SK-N-SH treated with all-trans-retinoic acid at 6 μM for 48 hours (cell line): ENCODE measurements around the gene FCF1.
"Not testable (repeated sequence)": the region's sequence is repeated elsewhere in the genome, so short reads cannot be mapped to it uniquely, and the experiment has no call there.

Experiments used
- ARNTL ChIP-seq: fragments of 450-650 bp; formaldehyde crosslinking; IDR thresholded peaks from 2 replicates; pipeline ENCODE4 v1.5.0; 2020; ENCODE audit warnings: low read depth, mild to moderate bottlenecking, moderate library complexity, borderline replicate concordance
- CREB5 ChIP-seq: fragments of 250-450 bp; sonication (Bioruptor Pico); IDR thresholded peaks from 2 replicates; pipeline ENCODE4 v1.5.1; 2020; ENCODE audit warnings: low read depth, mild to moderate bottlenecking, moderate library complexity
- PATZ1 ChIP-seq: fragments of 250-450 bp; sonication (Bioruptor Pico); IDR thresholded peaks from 2 replicates; pipeline ENCODE4 v1.8.0; 2020; ENCODE audit warnings: mild to moderate bottlenecking, moderate library complexity, borderline replicate concordance
- PPARA ChIP-seq: fragments of 250-450 bp; sonication (Bioruptor Pico); IDR thresholded peaks from 2 replicates; pipeline ENCODE4 v1.5.0; 2020; ENCODE audit warnings: mild to moderate bottlenecking, borderline replicate concordance
- RARB ChIP-seq: fragments of 250-450 bp; sonication (Bioruptor Pico); IDR thresholded peaks from 2 replicates; pipeline ENCODE4 v1.8.0; 2021; ENCODE audit warnings: mild to moderate bottlenecking, moderate library complexity
- TOX ChIP-seq: fragments of 250-450 bp; sonication (Bioruptor Pico); IDR thresholded peaks from 2 replicates; pipeline ENCODE4 v1.8.0; 2021; ENCODE audit warnings: mild to moderate bottlenecking, moderate library complexity, borderline replicate concordance
- ZFP30 ChIP-seq: fragments of 450-650 bp; formaldehyde crosslinking; IDR thresholded peaks from 2 replicates; pipeline ENCODE4 v1.5.0; 2022; ENCODE audit warnings: mild to moderate bottlenecking, moderate library complexity
- ZNF8 ChIP-seq: fragments of 450-650 bp; formaldehyde crosslinking; IDR thresholded peaks from 2 replicates; pipeline ENCODE4 v1.5.0; 2020; ENCODE audit warnings: mild to moderate bottlenecking, moderate library complexity

DNA sequence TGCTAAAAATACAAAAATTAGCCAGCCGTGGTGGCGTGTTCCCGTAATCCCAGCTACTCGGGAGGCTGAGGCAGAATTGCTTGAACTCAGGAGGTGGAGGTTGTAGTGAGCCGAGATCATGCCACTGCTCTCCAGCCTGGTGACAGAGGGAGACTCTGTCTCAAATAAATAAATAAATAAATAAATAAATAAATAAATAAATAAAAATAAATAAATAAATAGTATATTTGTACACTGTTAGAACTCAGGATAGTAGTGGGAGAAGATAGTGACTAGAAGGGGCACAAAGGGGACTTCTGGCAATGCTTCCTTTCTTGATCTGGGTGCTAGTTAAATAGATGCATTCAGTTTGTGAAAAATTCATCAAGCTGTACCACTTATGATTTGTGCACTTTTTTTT lies 45.6 kb downstream of the FCF1 start:
- TF ChIP-seq RARB (CRISPR knock-in tag); CREB5 (CRISPR knock-in tag); ARNTL; ZNF8; PATZ1 (CRISPR knock-in tag); ZFP30; TOX (CRISPR knock-in tag); PPARA (CRISPR knock-in tag): not testable (repeated sequence)
